ENCODE measurements around the gene RSU1. TPM values are rescaled to one million over a fixed set of nuclear protein-coding genes. Genes with fewer than 3 reads are reported as not detected.

RSU1 gene
- total RNA-seq, 1 donor = 155 TPM

DNA sequence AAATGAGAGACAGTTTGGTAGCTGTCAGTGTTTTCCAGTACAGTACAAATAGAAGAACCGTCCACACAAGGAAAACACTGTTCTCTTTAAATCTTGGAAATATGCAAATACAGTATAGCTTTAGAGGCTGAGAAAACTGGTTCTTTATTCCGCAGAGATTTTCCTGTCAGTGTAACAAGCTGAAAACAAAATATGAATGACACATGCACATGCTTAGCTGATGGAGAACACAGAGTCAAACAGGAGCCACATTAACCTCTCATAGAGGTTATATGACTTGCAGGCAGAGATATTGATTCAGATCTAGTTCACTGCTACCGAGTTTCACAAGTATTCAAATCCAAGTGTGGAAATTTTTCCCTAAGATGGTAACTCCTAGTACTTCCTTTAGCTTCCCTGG, 160.3 kb downstream of the RSU1 start:
- TF ChIP-seq CTCF (IDR thresholded peaks at IDR 0.05; ENCODE audit: insufficient read depth, low read length) = no peak
- DNase-seq (ENCODE audit: low read depth) = no peak
- no peak overlapping the region for H3K4me3 ChIP-seq (ENCODE audit: low read depth, low read length)

GRCh38 chr10:16653224-16653623, 164.0 kb downstream of the RSU1 start:
- no peak for DNase-seq (ENCODE audit: low read depth)
- TF ChIP-seq CTCF (IDR thresholded peaks at IDR 0.05; ENCODE audit: insufficient read depth, low read length) = no peak
- no peak overlapping the region for H3K4me3 ChIP-seq (ENCODE audit: low read depth, low read length)

DNA sequence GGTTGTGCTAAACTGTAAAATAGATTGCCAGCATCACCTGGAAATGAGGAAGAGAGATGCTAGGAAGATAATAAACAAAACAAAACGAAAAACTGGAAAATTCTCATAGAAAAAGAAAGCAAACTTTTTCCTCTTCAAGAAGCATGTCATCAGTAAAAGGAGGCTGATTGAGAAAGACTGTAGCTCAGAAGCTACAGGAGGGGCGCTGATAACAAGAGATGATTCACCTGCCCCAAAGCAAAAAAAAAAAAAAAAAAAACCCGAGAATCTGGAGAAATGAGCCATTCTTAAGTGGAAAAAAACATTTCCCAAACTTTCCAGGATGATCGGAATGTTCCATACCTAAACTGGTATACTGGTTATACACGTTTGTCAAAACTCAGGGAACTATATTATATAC, 165.1 kb downstream of the RSU1 start:
- no peak for TF ChIP-seq CTCF (IDR thresholded peaks at IDR 0.05; ENCODE audit: insufficient read depth, low read length)
- no peak overlapping the region for H3K4me3 ChIP-seq (ENCODE audit: low read depth, low read length)
- peak; percentile 30 for DNase-seq (ENCODE audit: low read depth)

- no peak for TF ChIP-seq CTCF (IDR thresholded peaks at IDR 0.05; ENCODE audit: insufficient read depth, low read length)
- H3K4me3 ChIP-seq (ENCODE audit: low read depth, low read length) = no peak overlapping the region
These were observed 167.5 kb downstream of the RSU1 start for GRCh38 chr10:16649757-16650156.

DNA sequence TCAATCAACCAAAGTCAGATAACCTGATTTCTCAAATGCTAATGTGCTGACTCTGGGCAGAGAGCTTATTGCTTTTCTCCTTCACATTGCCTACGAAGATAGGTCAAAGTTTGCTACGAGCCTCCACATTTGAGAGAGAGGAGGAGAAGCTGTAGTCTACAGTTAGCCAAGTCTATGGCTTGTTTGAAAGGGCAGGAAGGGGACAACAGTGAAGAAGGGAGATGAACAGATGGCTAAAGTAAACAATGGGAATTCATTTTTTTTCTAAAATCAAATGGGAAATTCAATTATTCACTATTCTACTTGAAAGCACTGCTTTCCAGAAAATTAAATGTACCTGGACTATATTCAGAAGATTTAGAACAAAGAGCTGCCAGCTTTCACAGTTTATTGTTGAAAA, 168.9 kb downstream of the RSU1 start:
- no peak for TF ChIP-seq CTCF (IDR thresholded peaks at IDR 0.05; ENCODE audit: insufficient read depth, low read length)
- no peak for DNase-seq (ENCODE audit: low read depth)
- no peak overlapping the region for H3K4me3 ChIP-seq (ENCODE audit: low read depth, low read length)

More at GRCh38 chr10:16649757-16650156, 167.5 kb downstream of the RSU1 start:
- no peak for DNase-seq (ENCODE audit: low read depth)

DNA sequence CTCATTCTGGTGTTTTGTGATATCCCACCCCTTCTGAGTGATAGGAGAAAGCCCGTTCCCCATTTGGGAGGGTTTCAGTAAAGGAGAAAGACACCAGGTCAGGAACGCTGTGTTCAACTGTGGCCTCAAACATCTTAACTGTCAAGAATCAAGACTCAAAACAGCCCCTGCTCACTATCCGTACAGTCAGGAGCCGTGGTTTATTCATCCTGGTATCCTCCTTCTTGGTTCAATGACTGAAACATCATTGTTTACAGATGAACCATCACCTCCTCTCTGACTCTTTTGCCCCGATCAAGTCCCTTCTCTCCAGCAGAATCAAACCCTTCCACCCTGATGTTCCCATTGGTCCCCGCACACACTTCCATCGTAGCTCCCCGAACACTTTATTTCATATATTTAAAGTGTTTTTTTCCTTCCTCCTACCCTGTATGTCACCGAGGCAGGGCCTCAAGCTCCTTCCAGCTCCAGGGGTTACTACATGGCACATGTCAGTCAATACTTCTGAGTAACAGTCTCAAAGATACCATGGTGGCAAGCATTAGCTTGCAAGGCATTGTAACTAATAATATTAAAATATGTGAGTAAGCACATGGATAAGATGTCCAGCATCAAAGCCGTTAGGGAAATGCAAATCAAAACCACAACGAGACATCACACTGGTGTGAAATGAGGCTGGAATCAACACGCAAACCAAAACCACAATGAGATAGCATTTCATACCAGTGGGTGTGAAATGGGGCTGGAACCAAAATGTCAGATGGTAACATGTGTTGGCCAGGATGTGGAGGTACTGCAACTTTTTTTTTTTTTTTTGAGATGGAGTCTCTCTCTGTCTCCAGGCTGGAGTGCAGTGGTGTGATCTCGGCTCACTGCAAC, 170.8 kb downstream of the RSU1 start:
- no peak for DNase-seq (ENCODE audit: low read depth)
- no peak for TF ChIP-seq CTCF (IDR thresholded peaks at IDR 0.05; ENCODE audit: insufficient read depth, low read length)
- H3K4me3 ChIP-seq (ENCODE audit: low read depth, low read length) = no peak overlapping the region

All from fibroblast of the aortic adventitia (primary cell).